Heart left ventricle (tissue), 16 donors: ENCODE measurements around the gene RNLS. TPM values are rescaled to one million over a fixed set of nuclear protein-coding genes. Genes with fewer than 3 reads are reported as not detected.

Experiments used
- ATAC-seq, 4 donors: fragments of 200-7000 bp; cut with Tn5 transposase; one replicate each; pipeline ENCODE4 v1.9.1; 2020 to 2022; ENCODE audit warnings: moderate library complexity in 4 of 4, mild to moderate bottlenecking in 3 of 4, moderate number of reproducible peaks in 1 of 4
- DNase-seq, 5 donors: peaks; one replicate each; pipeline ENCODE4 v3.0.0-alpha.2; 2020
- H3K27ac ChIP-seq, 12 donors: fragments of 200-600 bp; sonication (generic) in 4 of 12; one replicate each; pipeline versions ENCODE4 v1.5.0 to v1.8.0; 2016 to 2022; ENCODE audit warnings: mild to moderate bottlenecking in 2 of 12
- H3K27me3 ChIP-seq, 9 donors: fragments of 200-600 bp; sonication (generic) in 2 of 9; one replicate each; pipeline versions ENCODE4 v1.5.1 to v1.8.0; 2016 to 2022; ENCODE audit warnings: mild to moderate bottlenecking in 3 of 9
- H3K36me3 ChIP-seq, 9 donors: fragments of 200-600 bp; sonication (generic) in 2 of 9; one replicate each; pipeline versions ENCODE4 v1.5.0 to v1.8.0; 2018 to 2022; ENCODE audit warnings: mild to moderate bottlenecking in 2 of 9
- H3K4me1 ChIP-seq, 12 donors: fragments of 200-600 bp; sonication (generic) in 4 of 12; one replicate each; pipeline versions ENCODE4 v1.5.0 to v1.8.0; 2016 to 2022; ENCODE audit warnings: mild to moderate bottlenecking in 3 of 12
- H3K4me3 ChIP-seq, 12 donors: fragments of 200-600 bp; sonication (generic) in 4 of 12; one replicate each; pipeline versions ENCODE4 v1.5.0 to v1.8.0; 2017 to 2022; ENCODE audit warnings: mild to moderate bottlenecking in 9 of 12, moderate library complexity in 4 of 12
- H3K9me3 ChIP-seq, 12 donors: fragments of 200-600 bp; sonication (generic) in 4 of 12; one replicate each; pipeline versions ENCODE4 v1.5.0 to v1.8.0; 2016 to 2022; ENCODE audit warnings: mild to moderate bottlenecking in 1 of 12
- CTCF ChIP-seq, 12 donors: fragments of 200-600 bp; sonication (generic) in 4 of 12; IDR thresholded peaks; one replicate each; pipeline versions ENCODE4 v1.5.0 to v1.8.0; 2018 to 2022; ENCODE audit warnings: antibody characterized with exemption in 12 of 12, mild to moderate bottlenecking in 5 of 12
- POLR2A ChIP-seq, 2 donors: fragments of 450-650 bp; IDR thresholded peaks; one replicate each; pipeline ENCODE4 v1.6.1; 2017; ENCODE audit warnings: antibody characterized with exemption in 2 of 2, mild to moderate bottlenecking in 2 of 2, moderate library complexity in 2 of 2
- WGBS, 4 donors: extraction: QIAGEN DNeasy Blood & Tissue Kit in 2 of 4; methylation state at CpG; one replicate each; pipeline versions ENCODE4 v1.1.5 to v1.1.7; 2013 to 2018; 5-methylcytosine and 5-hydroxymethylcytosine counted together
- intact Hi-C, 10 donors: fragments of 100-400 bp; cut with DNase I; formaldehyde crosslinking; loops; one replicate each; pipeline versions ENCODE4 v1.11.1 to v1.14.2; 2022
- polyA plus RNA-seq, 2 donors: library from polyadenylated mRNA; stranded (reverse); fragments of 200-250 nt; gene quantifications; one replicate each; pipeline ENCODE4 v1.2.3, GENCODE V29; 2013
- total RNA-seq, 9 donors: library from RNA; depleted of rRNA in 2 of 9; stranded (reverse); fragments of >200 nt in 2 of 9; fragmentation: NEBNext Ultra II Directional in 3 of 9; extraction: Animal tissue kit (Norgen Biotek cat#: 25700) in 3 of 9; gene quantifications; one replicate each; pipeline versions ENCODE4 v1.1.0 to v1.2.4, GENCODE V29; 2016 to 2023
- donor health status: ischemic (EF 13 %, LVEDD 7.1; RV severe dilation, severe dysfunction).
- donor health status: healthy with polysubstance abuse.
- donor health status: DM: no; HTN: yes; CAD: no.
- donor health status: DM: no; HTN: no; CAD: no.
- donor health status: ischemic (EF 25% LVEDD 6.9; RV normal size, moderate dysfunction).
- donor health status: ischemic (EF 25% LVEDD 5.7; RV mildly dilated, moderate dysfunction).
- donor health status: healthy.
- donor health status: DM: yes; HTN: yes; CAD: no.
- donor health status: ischemic (EF 35%, LVEDD 5.7; RV mildly dilated, moderate dysfunction).
- donor health status: nonischemic (EF 11% LVEDD 7.7; RV severe dilation, severe dysfunction).
- donor health status: DM: yes; HTN: yes; CAD: no.
- donor health status: PGD.
- donor health status: ischemic (EF 29% LVEDD 5.4; RV normal size, mild dysfunction).
- donor health status: nonischemic (EF 23%, LVEDD 6.1; RV moderate dilation, normal function).

The RNLS gene
- total and polyA plus RNA-seq, 11 donors, result 6.6 to 30.7 (median 15.1) TPM

GRCh38 chr10:88319960-88320517 lies 263.1 kb downstream of the RNLS start:
- DNase-seq (no peak), ATAC-seq (no peak)
- 87 to 95% (median 91%) methylated on average over 1 of the region's 1 CpG for WGBS, 4 donors
- no peak overlapping the region for H3K27ac ChIP-seq
- no peaks in the 10 kb centered on the region for H3K27me3 ChIP-seq
- intact Hi-C loops, result no loop called here
- H3K4me3 ChIP-seq, result no peak overlapping the region
- no peak for TF ChIP-seq CTCF (IDR thresholded peaks at IDR 0.05)
- no peak for TF ChIP-seq POLR2A (IDR thresholded peaks at IDR 0.05)
- H3K4me1 ChIP-seq, result no peaks in the 10 kb centered on the region
- peaks cover 0 to 58% (median 22%) of the 10 kb centered on the region in 12 donors for H3K9me3 ChIP-seq
- no peaks in the 10 kb centered on the region for H3K36me3 ChIP-seq

GRCh38 chr10:88318803-88319202 lies 264.3 kb downstream of the RNLS start:
- 91 to 100% (median 93%) methylated on average over 2 of the region's 2 CpGs for WGBS, 4 donors
- intact Hi-C loops, result no loop called here
- ATAC-seq (no peak), DNase-seq (no peak)
- H3K4me1 ChIP-seq, result no peaks in the 10 kb centered on the region
- no peak overlapping the region for H3K27ac ChIP-seq
- no peak overlapping the region for H3K4me3 ChIP-seq
- H3K27me3 ChIP-seq, result no peaks in the 10 kb centered on the region
- peaks cover 0 to 53% (median 22%) of the 10 kb centered on the region in 12 donors for H3K9me3 ChIP-seq
- no peak for TF ChIP-seq POLR2A (IDR thresholded peaks at IDR 0.05)
- TF ChIP-seq CTCF (IDR thresholded peaks at IDR 0.05), result peak in 4 of 12 donors; percentile 6 to 16 (median 8)
- no peaks in the 10 kb centered on the region for H3K36me3 ChIP-seq

GRCh38 chr10:88317099-88317498 lies 266.0 kb downstream of the RNLS start:
- Histone ChIP-seq H3K9me3 (peaks cover 0 to 37% (median 22%) of the 10 kb centered on the region in 12 donors), H3K36me3 (no peaks in the 10 kb centered on the region), H3K4me1 (no peaks in the 10 kb centered on the region), H3K4me3 (no peak overlapping the region), H3K27ac (no peak overlapping the region), H3K27me3 (no peaks in the 10 kb centered on the region)
- intact Hi-C loops, result no loop called here
- no peak for TF ChIP-seq CTCF (IDR thresholded peaks at IDR 0.05)
- TF ChIP-seq POLR2A (IDR thresholded peaks at IDR 0.05), result no peak
- no peak for ATAC-seq
- DNase-seq, result no peak

- ATAC-seq (no peak), DNase-seq (no peak)
- WGBS, 4 donors, result 91 to 95% (median 92%) methylated on average over 4 of the region's 4 CpGs
- Histone ChIP-seq H3K4me1 (no peaks in the 10 kb centered on the region), H3K27me3 (no peaks in the 10 kb centered on the region), H3K36me3 (no peaks in the 10 kb centered on the region), H3K27ac (no peak overlapping the region), H3K9me3 (peaks cover 0 to 30% (median 22%) of the 10 kb centered on the region in 12 donors), H3K4me3 (no peak overlapping the region)
- intact Hi-C loops, result no loop called here
- TF ChIP-seq CTCF (IDR thresholded peaks at IDR 0.05) (no peak), POLR2A (IDR thresholded peaks at IDR 0.05) (no peak)
Observed at GRCh38 chr10:88316292-88316861, 266.7 kb downstream of the RNLS start.
